GM15510 (cell line): Measurements from ENCODE around the gene NKX6-2.

ENCODE experiments used
- POLR2A ChIP-seq: IDR thresholded peaks from 3 replicates; pipeline ENCODE4 v1.6.1; 2011; ENCODE audit warnings: borderline replicate concordance; ENCODE audit not compliant: insufficient read length; ENCODE audit errors: extremely low read depth

The NKX6-2 gene

GRCh38 chr10:132761395-132762060 lies 24.4 kb downstream of the NKX6-2 start:
- no peak for TF ChIP-seq POLR2A

GRCh38 chr10:132758865-132759264 lies 27.1 kb downstream of the NKX6-2 start:
- no peak for TF ChIP-seq POLR2A

DNA sequence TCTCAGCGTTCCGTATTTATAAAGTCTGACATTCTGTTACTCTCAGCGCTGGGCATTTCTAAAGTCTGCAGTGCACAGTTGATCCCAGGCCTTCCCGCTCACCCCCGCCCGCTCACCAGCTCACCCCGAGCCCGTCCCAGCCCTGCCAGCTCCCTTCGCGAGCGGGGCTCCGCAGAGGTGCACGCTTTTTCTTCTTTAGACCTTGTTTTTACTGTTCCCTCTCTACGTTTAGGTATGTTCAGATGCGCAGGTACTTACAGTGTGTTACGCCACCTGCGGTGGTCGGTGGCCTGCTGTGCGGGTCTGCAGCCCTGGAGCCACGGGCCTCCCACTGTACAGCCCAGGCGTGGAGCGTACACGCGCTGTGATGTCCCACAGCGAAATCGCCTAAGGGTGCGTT lies 28.8 kb downstream of the NKX6-2 start:
- no peak for TF ChIP-seq POLR2A

GRCh38 chr10:132756591-132756990 lies 29.4 kb downstream of the NKX6-2 start:
- no peak for TF ChIP-seq POLR2A

DNA sequence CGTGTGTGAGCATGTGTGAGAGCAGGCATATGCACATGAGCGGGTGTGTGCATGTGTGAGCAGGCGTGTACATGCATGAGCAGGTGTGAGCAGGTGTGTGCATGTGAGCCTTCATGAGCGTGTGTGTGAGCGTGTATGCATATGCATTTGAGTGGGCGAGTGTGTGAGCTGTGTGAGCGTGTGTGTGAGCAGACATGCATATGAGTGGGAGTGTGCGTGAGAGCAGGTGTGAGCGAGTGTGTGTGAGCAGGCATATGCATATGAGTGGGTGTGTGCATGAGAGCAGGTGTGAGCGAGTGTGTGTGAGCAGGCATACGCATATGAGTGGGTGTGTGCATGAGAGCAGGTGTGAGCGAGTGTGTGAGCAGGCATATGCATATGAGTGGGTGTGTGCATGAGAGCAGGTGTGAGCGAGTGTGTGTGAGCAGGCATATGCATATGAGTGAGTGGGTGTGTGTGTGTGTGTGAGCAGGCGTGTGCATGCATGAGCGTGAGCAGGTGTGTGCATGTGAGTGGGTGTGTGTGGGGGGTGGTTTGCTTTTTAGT lies 30.7 kb downstream of the NKX6-2 start:
- no peak for TF ChIP-seq POLR2A

- TF ChIP-seq POLR2A = no peak
Observed at GRCh38 chr10:132754071-132754470, 31.9 kb downstream of the NKX6-2 start.

GRCh38 chr10:132753596-132753995 lies 32.4 kb downstream of the NKX6-2 start:
- no peak for TF ChIP-seq POLR2A

- TF ChIP-seq POLR2A = no peak
Observed at GRCh38 chr10:132752961-132753360, 33.0 kb downstream of the NKX6-2 start.

GRCh38 chr10:132752378-132752777 lies 33.6 kb downstream of the NKX6-2 start:
- TF ChIP-seq POLR2A = no peak

- TF ChIP-seq POLR2A = no peak
Observed at GRCh38 chr10:132750936-132751335, 35.0 kb downstream of the NKX6-2 start.

DNA sequence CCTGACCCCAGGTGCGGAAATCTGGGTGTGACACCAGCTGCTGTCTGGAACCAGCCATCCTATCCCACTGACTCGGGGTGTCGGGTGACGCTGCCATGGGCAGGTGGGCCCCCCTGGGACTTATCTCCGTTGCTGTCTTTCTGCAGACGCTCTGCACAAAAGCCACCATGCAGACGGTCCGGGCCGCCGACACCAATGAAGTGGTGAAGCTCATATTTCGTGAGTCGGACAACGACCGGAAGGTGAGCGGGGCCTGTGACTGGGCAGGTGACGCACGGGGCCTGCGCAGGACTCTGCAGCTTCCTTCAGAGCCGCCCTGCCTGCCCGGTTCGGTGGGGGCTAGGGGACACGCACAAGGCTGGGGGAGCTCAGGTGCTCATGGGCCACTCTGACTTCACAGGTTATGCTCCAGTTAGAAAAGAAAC lies 36.6 kb downstream of the NKX6-2 start:
- TF ChIP-seq POLR2A = no peak

DNA sequence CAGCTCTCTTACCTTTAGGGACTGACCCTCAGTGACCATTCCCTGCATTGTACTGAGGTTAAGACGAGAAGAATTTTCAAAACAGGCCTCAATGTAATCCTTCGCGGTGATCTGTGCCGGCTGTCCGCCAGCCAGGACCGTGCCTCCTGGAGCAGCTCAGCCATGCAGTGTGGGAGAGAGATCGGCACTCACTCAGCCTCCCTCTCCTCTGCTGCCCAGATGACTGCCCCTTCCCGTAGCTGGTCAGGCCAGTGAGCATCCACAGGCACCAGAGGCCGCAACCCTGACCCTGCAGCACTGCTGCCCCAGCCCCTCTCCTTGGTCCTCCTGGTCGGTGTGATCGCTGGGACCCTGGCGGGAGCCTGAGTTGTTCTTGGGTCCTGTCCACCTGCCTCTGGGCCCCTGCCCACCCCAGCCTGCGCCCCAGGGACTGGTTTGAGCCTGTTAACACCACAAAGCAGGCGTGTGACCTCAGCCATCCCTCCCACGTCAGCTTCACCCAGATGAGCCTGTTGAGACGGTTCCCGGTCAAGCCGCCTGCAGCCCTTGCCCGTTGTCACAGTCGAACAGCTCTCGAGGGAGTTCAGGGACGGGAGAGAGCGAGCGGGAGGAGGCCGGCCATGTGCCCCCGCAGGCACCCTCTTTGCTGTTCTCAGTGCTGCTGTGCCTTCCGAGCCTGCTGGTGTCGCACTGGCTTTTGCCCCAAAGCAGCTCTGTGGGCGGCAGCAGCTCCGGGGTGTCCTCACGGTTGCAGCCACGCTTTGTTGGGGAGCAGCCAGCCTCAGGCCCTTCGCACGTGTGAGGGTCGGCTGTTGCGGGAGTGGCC lies 37.2 kb downstream of the NKX6-2 start:
- no peak for TF ChIP-seq POLR2A

- TF ChIP-seq POLR2A = no peak
Observed at GRCh38 chr10:132748135-132748534, 37.8 kb downstream of the NKX6-2 start.

DNA sequence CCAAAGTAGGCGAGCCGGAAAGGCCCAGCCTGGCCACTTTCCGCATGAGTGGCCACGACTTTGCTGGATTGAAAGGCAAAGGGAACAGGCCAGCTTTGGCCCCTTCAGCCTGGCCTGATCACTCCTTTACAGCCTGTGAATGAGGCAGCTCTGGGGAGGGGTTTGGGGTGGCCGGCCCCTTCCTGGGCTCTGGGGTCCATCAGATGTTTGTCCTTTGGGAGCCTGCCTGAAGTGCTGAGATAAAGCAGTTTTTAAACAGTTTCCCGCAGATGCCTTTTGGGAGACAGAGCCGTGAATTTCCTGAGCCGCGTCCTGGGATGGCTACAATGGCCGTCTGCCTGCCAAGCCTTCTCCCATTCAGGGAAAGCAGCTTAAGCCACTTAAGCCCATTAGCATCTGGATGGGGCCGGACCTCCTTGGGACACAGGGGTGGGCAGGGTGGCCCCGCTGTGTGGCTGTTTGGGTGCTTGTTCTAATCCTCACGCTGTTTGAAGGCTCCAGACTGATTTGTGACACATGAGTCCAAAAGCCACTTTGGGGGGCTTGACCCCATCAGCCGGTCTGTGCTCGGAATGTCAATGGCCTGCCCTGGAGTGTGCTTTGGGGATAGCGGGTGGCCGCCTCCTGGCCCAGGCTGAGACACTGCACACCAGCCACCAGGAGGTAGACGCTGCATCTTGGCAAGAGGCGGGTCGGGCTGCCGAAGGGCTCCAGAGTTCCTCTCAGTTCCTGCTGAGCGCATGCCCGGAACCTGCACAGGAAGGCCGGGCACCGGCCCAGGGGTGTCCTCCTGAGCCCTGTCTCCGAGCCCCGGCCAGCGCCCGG lies 38.9 kb downstream of the NKX6-2 start:
- no peak for TF ChIP-seq POLR2A

- TF ChIP-seq POLR2A = no peak
Observed at GRCh38 chr10:132746386-132746785, 39.6 kb downstream of the NKX6-2 start.
